B cell (primary cell): ENCODE measurements around the gene PRRG1. TPM values are rescaled to one million over a fixed set of nuclear protein-coding genes. Genes with fewer than 3 reads are reported as not detected.

Experiments used
- ATAC-seq: fragments of 200-7000 bp; cut with Tn5 transposase; one replicate; pipeline ENCODE4 v1.10.0; 2021; ENCODE audit warnings: low read depth, mild to moderate bottlenecking, moderate number of reproducible peaks, moderate library complexity
- CTCF ChIA-PET: fragments of 350-600 bp; sonication (Branson Sonifier 250); formaldehyde crosslinking; loops from one replicate; lab custom pipeline; 2021; ENCODE audit warnings: antibody characterized with exemption, inconsistent platforms; lab: Charles Lee
- POLR2A ChIA-PET: fragments of 350-600 bp; sonication (Branson Sonifier 250); formaldehyde crosslinking; loops from one replicate; lab custom pipeline; 2021; ENCODE audit warnings: antibody characterized with exemption; lab: Charles Lee
- DNase-seq: peaks from one replicate; pipeline ENCODE4 v3.0.0; 2013
- H2AFZ ChIP-seq: 2 replicates; pipeline ENCODE4 v1.6.1; 2012; ENCODE audit warnings: mild to moderate bottlenecking, low read depth, low read length; ENCODE audit not compliant: insufficient read depth, poor library complexity, severe bottlenecking
- H3K27ac ChIP-seq, 2 donors: 1 replicate in 1 of 2; 2 replicates in 1 of 2; pipeline ENCODE4 v1.5.1; 2012 to 2013; ENCODE audit warnings: low read length in 2 of 2, mild to moderate bottlenecking in 2 of 2, moderate library complexity in 1 of 2
- H3K27me3 ChIP-seq, 4 experiments: fragments of 200-600 bp in 1 of 4; sonication (generic) in 1 of 4; replicated peaks in 1 of 4; 1 replicate in 2 of 4; 2 replicates in 2 of 4; pipeline versions ENCODE4 v1.6.1 to v1.7.0; 2013 to 2016; ENCODE audit warnings: low read length in 3 of 4, mild to moderate bottlenecking in 2 of 4, mixed read lengths in 1 of 4, moderate library complexity in 1 of 4; ENCODE audit not compliant: insufficient read depth in 4 of 4, control insufficient read depth in 3 of 4; ENCODE audit errors: control extremely low read depth in 1 of 4
- H3K36me3 ChIP-seq, 2 experiments: replicated peaks in 1 of 2; 1 replicate in 1 of 2; 2 replicates in 1 of 2; pipeline versions ENCODE4 v1.6.1 to v1.7.1; 2013; ENCODE audit warnings: low read length in 1 of 2; ENCODE audit not compliant: insufficient read depth in 2 of 2, control insufficient read depth in 1 of 2; ENCODE audit errors: control extremely low read depth in 1 of 2, extremely low read depth in 1 of 2
- H3K4me1 ChIP-seq, 2 donors: fragments of 200-600 bp in 1 of 2; sonication (generic) in 1 of 2; 1 replicate in 1 of 2; 2 replicates in 1 of 2; pipeline versions ENCODE4 v1.5.1 to v1.6.1; 2013 to 2017; ENCODE audit warnings: low read length in 2 of 2; ENCODE audit not compliant: control insufficient read depth in 2 of 2, insufficient read depth in 2 of 2
- H3K4me2 ChIP-seq: replicated peaks from 2 replicates; pipeline ENCODE3; 2012; ENCODE audit warnings: mild to moderate bottlenecking, low read depth, low read length; ENCODE audit not compliant: poor library complexity, severe bottlenecking
- H3K4me3 ChIP-seq, 5 experiments: fragments of 200-600 bp in 1 of 5; sonication (generic) in 1 of 5; 1 replicate in 3 of 5; 2 replicates in 2 of 5; pipeline versions ENCODE4 v1.5.1 to v1.7.0; 2011 to 2016; ENCODE audit warnings: low read length in 4 of 5, mild to moderate bottlenecking in 4 of 5, low read depth in 2 of 5, control low read depth in 1 of 5, moderate library complexity in 1 of 5; ENCODE audit not compliant: insufficient read depth in 1 of 5; ENCODE audit errors: control extremely low read depth in 1 of 5, extremely low read depth in 1 of 5
- H3K79me2 ChIP-seq: fragments of 200-600 bp; sonication (generic); one replicate; pipeline ENCODE4 v1.6.0; 2016; ENCODE audit warnings: low read length; ENCODE audit not compliant: control insufficient read depth, insufficient read depth
- H3K9ac ChIP-seq: fragments of 200-600 bp; sonication (generic); 2 replicates; pipeline ENCODE4 v1.6.1; 2017; ENCODE audit warnings: mild to moderate bottlenecking, low read length, moderate library complexity
- H3K9me3 ChIP-seq, 3 donors: one replicate each; pipeline versions ENCODE4 v1.6.1 to v1.7.1; 2013; ENCODE audit warnings: low read length in 2 of 3; ENCODE audit not compliant: control insufficient read depth in 2 of 3, insufficient read depth in 1 of 3; ENCODE audit errors: control extremely low read depth in 1 of 3
- H4K20me1 ChIP-seq: 2 replicates; pipeline ENCODE4 v1.6.0; 2012; ENCODE audit warnings: mild to moderate bottlenecking, low read length; ENCODE audit not compliant: insufficient read depth, control insufficient read depth, poor library complexity, severe bottlenecking
- H3K27ac Mint-ChIP-seq: one replicate; pipeline ENCODE4 v1.8.0; 2021; ENCODE audit warnings: mixed read lengths
- H3K27me3 Mint-ChIP-seq: one replicate; pipeline ENCODE4 v1.8.0; 2021; ENCODE audit warnings: mixed read lengths
- H3K4me1 Mint-ChIP-seq: one replicate; pipeline ENCODE4 v1.8.0; 2021; ENCODE audit warnings: mixed read lengths
- H3K4me3 Mint-ChIP-seq: one replicate; pipeline ENCODE4 v1.8.0; 2021; ENCODE audit warnings: mixed read lengths
- H3K9me3 Mint-ChIP-seq: one replicate; pipeline ENCODE4 v1.8.0; 2022; ENCODE audit warnings: mixed read lengths; ENCODE audit not compliant: insufficient read depth
- CTCF ChIP-seq: fragments of 200-600 bp; IDR thresholded peaks from one replicate; pipeline ENCODE4 v1.8.0; 2022; ENCODE audit warnings: antibody characterized with exemption, mild to moderate bottlenecking
- EZH2 ChIP-seq: IDR thresholded peaks from 2 replicates; pipeline ENCODE4 v1.6.1; 2012; ENCODE audit warnings: borderline replicate concordance, low read depth, mild to moderate bottlenecking, moderate library complexity, low read length; ENCODE audit not compliant: insufficient read depth, poor library complexity, severe bottlenecking
- WGBS: methylation state at CpG from one replicate; pipeline ENCODE4 v1.1.5; 2013; ENCODE audit warnings: missing lambda C conversion rate; ENCODE audit not compliant: insufficient coverage; 5-methylcytosine and 5-hydroxymethylcytosine counted together
- intact Hi-C: fragments of 100-400 bp; cut with micrococcal nuclease; formaldehyde crosslinking; loops from one replicate; pipeline ENCODE4 v1.10.0; 2022
- polyA plus RNA-seq: library from polyadenylated mRNA; depleted of rRNA; stranded (reverse); fragments of >200 nt; gene quantifications from 2 replicates; pipeline ENCODE4 v1.2.3, GENCODE V29; 2012
- total RNA-seq, 2 donors: library from RNA; stranded (reverse); fragments of 120-200 nt in 1 of 2; gene quantifications; 1 replicate in 1 of 2; 2 replicates in 1 of 2; pipeline versions ENCODE4 v1.2.3 to v1.2.4, GENCODE V29; 2013 to 2022

Gene PRRG1
- total and polyA plus RNA-seq, 2 donors (not counting 1 experiment from before 2014, with no cell fraction given), result not detected

- Histone ChIP-seq H3K36me3 (no peaks in the 10 kb centered on the region), H3K27me3 (no peaks in the 10 kb centered on the region), H3K4me3 (no peak overlapping the region), H4K20me1 (no peaks in the 10 kb centered on the region), H3K27ac (no peak overlapping the region), H2AFZ (no peak overlapping the region), H3K79me2 (no peaks in the 10 kb centered on the region), H3K4me1 (no peaks in the 10 kb centered on the region), H3K9ac (no peak overlapping the region), H3K4me2 (no peak overlapping the region), H3K9me3 (no peaks in the 10 kb centered on the region)
- ATAC-seq (no peak), DNase-seq (no peak)
- ChIA-PET CTCF (no interaction called here), POLR2A (no interaction called here)
- no peaks in the 10 kb centered on the region for H3K9me3 Mint-ChIP-seq
- intact Hi-C loops, result no loop called here
- 94% methylated on average over 11 of the region's 16 CpGs for WGBS
- no peak overlapping the region for H3K27ac Mint-ChIP-seq
- no peak for TF ChIP-seq EZH2
- TF ChIP-seq CTCF, result no peak
- H3K4me1 Mint-ChIP-seq, result no peaks in the 10 kb centered on the region
- H3K4me3 Mint-ChIP-seq, result no peak overlapping the region
- H3K27me3 Mint-ChIP-seq, result no peaks in the 10 kb centered on the region
These were observed 92.2 kb downstream of the PRRG1 start for GRCh38 chrX:37441377-37441776.

- Histone ChIP-seq H3K79me2 (no peaks in the 10 kb centered on the region), H3K4me2 (no peak overlapping the region), H3K36me3 (no peaks in the 10 kb centered on the region), H3K9ac (no peak overlapping the region), H4K20me1 (no peaks in the 10 kb centered on the region), H3K27ac (no peak overlapping the region), H3K9me3 (no peaks in the 10 kb centered on the region), H3K4me3 (no peak overlapping the region), H2AFZ (no peak overlapping the region), H3K27me3 (no peaks in the 10 kb centered on the region), H3K4me1 (no peaks in the 10 kb centered on the region)
- no peak for ATAC-seq
- Mint-ChIP-seq H3K4me3 (no peak overlapping the region), H3K27me3 (no peaks in the 10 kb centered on the region), H3K4me1 (no peaks in the 10 kb centered on the region), H3K9me3 (no peaks in the 10 kb centered on the region), H3K27ac (no peak overlapping the region)
- intact Hi-C loops, result no loop called here
- no peak for DNase-seq
- no peak for TF ChIP-seq EZH2
- TF ChIP-seq CTCF, result no peak
- POLR2A ChIA-PET, result no interaction called here
- no CpG with 5 or more reads among the region's 1 CpG for WGBS
- CTCF ChIA-PET, result no interaction called here
These were observed 96.0 kb downstream of the PRRG1 start for GRCh38 chrX:37445182-37445581.
